Measurements from ENCODE around the gene NEFH. TPM values are rescaled to one million over a fixed set of nuclear protein-coding genes. Genes with fewer than 3 reads are reported as not detected.

The NEFH gene
- total and polyA plus RNA-seq, 2 donors from 2014 or later: 0.60 to 1.7 TPM

GRCh38 chr22:29531419-29531818 is 51.4 kb downstream of the NEFH start:
- FAIRE-seq (no peak), DNase-seq (no peak)
- Histone ChIP-seq H3K9me3 (ENCODE audit: control insufficient read depth in 2 of 3, insufficient read depth in 1 of 3, low read length in 3 of 3) (no peaks in the 10 kb centered on the region), H3K4me1 (ENCODE audit: control insufficient read depth in 2 of 3, insufficient read depth in 2 of 3, low read depth in 1 of 3, low read length in 3 of 3) (no peaks in the 10 kb centered on the region), H3K36me3 (ENCODE audit: control insufficient read depth in 2 of 3, insufficient read depth in 3 of 3, low read length in 3 of 3) (peaks cover 6 to 68% (median 50%) of the 10 kb centered on the region in 3 donors), H3K4me3 (ENCODE audit: low read length in 3 of 3) (no peak overlapping the region), H3K27me3 (ENCODE audit: control insufficient read depth, insufficient read depth, low read length) (no peaks in the 10 kb centered on the region), H3K9ac (ENCODE audit: low read length in 3 of 3) (no peak overlapping the region), H3K27ac (ENCODE audit: low read depth in 2 of 2, low read length in 2 of 2) (no peak overlapping the region)
- intact Hi-C loops (cut with DNase I): no loop called here
- no peak for TF ChIP-seq CTCF (IDR thresholded peaks at IDR 0.05; ENCODE audit: borderline replicate concordance, extremely low read depth, insufficient read depth)

DNA sequence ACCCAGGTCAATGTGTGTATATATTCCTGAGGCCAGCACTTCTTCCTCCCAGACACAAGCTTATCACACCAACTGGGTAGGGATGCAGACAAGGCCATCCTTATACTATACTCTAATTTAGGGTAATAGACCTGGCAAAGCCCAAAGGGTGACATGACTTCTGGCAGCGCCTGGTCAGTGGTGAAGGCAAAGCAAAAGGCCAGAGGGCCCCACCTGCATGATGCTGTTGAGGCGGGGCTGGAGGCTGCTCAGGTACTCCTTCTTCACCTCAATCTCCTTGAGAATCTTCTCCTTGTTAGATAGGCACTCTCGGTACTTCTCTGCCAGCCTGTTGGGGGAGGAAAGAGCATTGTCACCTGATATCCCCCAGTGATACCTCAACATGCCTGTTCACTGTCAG is 56.4 kb downstream of the NEFH start:
- no peaks in the 10 kb centered on the region for H3K27me3 ChIP-seq (ENCODE audit: control insufficient read depth, insufficient read depth, low read length)
- DNase-seq (peak in 2 of 5 donors; percentile 21 to 29), FAIRE-seq (no peak)
- TF ChIP-seq CTCF (IDR thresholded peaks at IDR 0.05; ENCODE audit: borderline replicate concordance, extremely low read depth, insufficient read depth): no peak
- H3K27ac ChIP-seq (ENCODE audit: low read depth in 2 of 2, low read length in 2 of 2): no peak overlapping the region
- H3K9ac ChIP-seq (ENCODE audit: low read length in 3 of 3): no peak overlapping the region
- no peak overlapping the region for H3K4me3 ChIP-seq (ENCODE audit: low read length in 3 of 3)
- H3K9me3 ChIP-seq (ENCODE audit: control insufficient read depth in 2 of 3, insufficient read depth in 1 of 3, low read length in 3 of 3): no peaks in the 10 kb centered on the region
- intact Hi-C loops (cut with DNase I): no loop called here
- peaks cover 10 to 45% (median 37%) of the 10 kb centered on the region in 3 donors for H3K36me3 ChIP-seq (ENCODE audit: control insufficient read depth in 2 of 3, insufficient read depth in 3 of 3, low read length in 3 of 3)
- H3K4me1 ChIP-seq (ENCODE audit: control insufficient read depth in 2 of 3, insufficient read depth in 2 of 3, low read depth in 1 of 3, low read length in 3 of 3): no peaks in the 10 kb centered on the region

GRCh38 chr22:29539105-29539504 is 59.1 kb downstream of the NEFH start:
- FAIRE-seq: no peak

More at GRCh38 chr22:29539105-29539504, 59.1 kb downstream of the NEFH start:
- Histone ChIP-seq H3K36me3 (ENCODE audit: control insufficient read depth in 2 of 3, insufficient read depth in 3 of 3, low read length in 3 of 3) (peaks cover 8 to 29% (median 28%) of the 10 kb centered on the region in 3 donors), H3K4me3 (ENCODE audit: low read length in 3 of 3) (no peak overlapping the region), H3K9ac (ENCODE audit: low read length in 3 of 3) (no peak overlapping the region), H3K4me1 (ENCODE audit: control insufficient read depth in 2 of 3, insufficient read depth in 2 of 3, low read depth in 1 of 3, low read length in 3 of 3) (no peaks in the 10 kb centered on the region), H3K27ac (ENCODE audit: low read depth in 2 of 2, low read length in 2 of 2) (no peak overlapping the region), H3K27me3 (ENCODE audit: control insufficient read depth, insufficient read depth, low read length) (no peaks in the 10 kb centered on the region), H3K9me3 (ENCODE audit: control insufficient read depth in 2 of 3, insufficient read depth in 1 of 3, low read length in 3 of 3) (no peaks in the 10 kb centered on the region)
- TF ChIP-seq CTCF (IDR thresholded peaks at IDR 0.05; ENCODE audit: borderline replicate concordance, extremely low read depth, insufficient read depth): no peak
- no peak for DNase-seq
- intact Hi-C loops (cut with DNase I): no loop called here

Other genes starting within 250 kb of the NEFH start
- 19.2 TPM for gene RHBDD3, start 212.2 kb upstream of the NEFH start, total RNA-seq
- 26.3 TPM for gene RHBDD3, start 212.2 kb upstream of the NEFH start, polyA plus RNA-seq (ENCODE audit: insufficient read depth, low read depth, low replicate concordance)
- gene EWSR1, start 211.9 kb upstream of the NEFH start, total RNA-seq: 214 TPM
- 124 TPM for gene EWSR1, start 211.9 kb upstream of the NEFH start, polyA plus RNA-seq (ENCODE audit: insufficient read depth, low read depth, low replicate concordance)
- gene GAS2L1, start 173.6 kb upstream of the NEFH start, total RNA-seq: 27.2 TPM
- gene GAS2L1, start 173.6 kb upstream of the NEFH start, polyA plus RNA-seq (ENCODE audit: insufficient read depth, low read depth, low replicate concordance): 24.2 TPM
- gene RASL10A, start 164.5 kb upstream of the NEFH start, total RNA-seq: 1.2 TPM
- gene RASL10A, start 164.5 kb upstream of the NEFH start, polyA plus RNA-seq (ENCODE audit: insufficient read depth, low read depth, low replicate concordance): 0.73 TPM
- gene AP1B1, start 91.6 kb upstream of the NEFH start, total RNA-seq: 82.9 TPM
- gene AP1B1, start 91.6 kb upstream of the NEFH start, polyA plus RNA-seq (ENCODE audit: insufficient read depth, low read depth, low replicate concordance): 50.5 TPM
- gene RFPL1, start 41.6 kb upstream of the NEFH start, total RNA-seq: not detected
- gene RFPL1, start 41.6 kb upstream of the NEFH start, polyA plus RNA-seq (ENCODE audit: insufficient read depth, low read depth, low replicate concordance): not detected
- 37.9 TPM for gene THOC5, start 73.5 kb downstream of the NEFH start, total RNA-seq
- 23.1 TPM for gene THOC5, start 73.5 kb downstream of the NEFH start, polyA plus RNA-seq (ENCODE audit: insufficient read depth, low read depth, low replicate concordance)
- gene NIPSNAP1, start 100.9 kb downstream of the NEFH start, total RNA-seq: 48.8 TPM
- 136 TPM for gene NIPSNAP1, start 100.9 kb downstream of the NEFH start, polyA plus RNA-seq (ENCODE audit: insufficient read depth, low read depth, low replicate concordance)
- 60.6 TPM for gene NF2, start 123.4 kb downstream of the NEFH start, total RNA-seq
- 15.4 TPM for gene NF2, start 123.4 kb downstream of the NEFH start, polyA plus RNA-seq (ENCODE audit: insufficient read depth, low read depth, low replicate concordance)
- 0.06 TPM for gene CABP7, start 239.8 kb downstream of the NEFH start, total RNA-seq
- gene CABP7, start 239.8 kb downstream of the NEFH start, polyA plus RNA-seq (ENCODE audit: insufficient read depth, low read depth, low replicate concordance): not detected